Activated CD8-positive, alpha-beta memory T cell treated with anti-CD3 and anti-CD28 coated beads for 4 hours (primary cell): ENCODE data around the gene PCGF1.
A peak's percentile ranks its signal among the peaks of the same experiment; 100 is the strongest.
"Not testable (repeated sequence)": the region's sequence is repeated elsewhere in the genome, so short reads cannot be mapped to it uniquely, and the experiment has no call there.

Experiments
- DNase-seq, 2 donors: peaks; one replicate each; pipeline ENCODE4 v3.0.0-alpha.2; 2020; ENCODE audit warnings: low read depth in 2 of 2

The PCGF1 gene

GRCh38 chr2:74472086-74472944 is 35.2 kb downstream of the PCGF1 start, which contains the start of gene MRPL53:
TSS of gene MRPL53 (minus strand) at chr2:74472680. CDS start at chr2:74472660, 20 bp downstream.
- DNase-seq, result peak; percentile 89 to 91

- DNase-seq, result no peak
Observed at GRCh38 chr2:74471332-74472065, 36.0 kb downstream of the PCGF1 start.

GRCh38 chr2:74470742-74471141 is 36.8 kb downstream of the PCGF1 start:
- DNase-seq, result not testable (repeated sequence)

- DNase-seq, result no peak
Observed at GRCh38 chr2:74464406-74464805, 43.1 kb downstream of the PCGF1 start.

- no peak for DNase-seq
Observed at GRCh38 chr2:74462786-74463105, 44.7 kb downstream of the PCGF1 start.

GRCh38 chr2:74462054-74462785 is 45.3 kb downstream of the PCGF1 start:
- DNase-seq, result no peak

- no peak for DNase-seq
Observed at GRCh38 chr2:74461187-74462053, 46.1 kb downstream of the PCGF1 start.

- not testable (repeated sequence) for DNase-seq
Observed at GRCh38 chr2:74460187-74460586, 47.3 kb downstream of the PCGF1 start.

- DNase-seq, result not testable (repeated sequence)
Observed at GRCh38 chr2:74459503-74460118, 47.9 kb downstream of the PCGF1 start.

- no peak for DNase-seq
Observed at GRCh38 chr2:74458938-74459363, 48.5 kb downstream of the PCGF1 start.

GRCh38 chr2:74458132-74458937 is 49.2 kb downstream of the PCGF1 start, which contains the start of gene WBP1:
TSS of gene WBP1 (plus strand) at chr2:74458438. CDS start at chr2:74458603, 165 bp downstream.
- DNase-seq, result peak; percentile 97 to 99

- peak; percentile 72 to 78 for DNase-seq
Observed at GRCh38 chr2:74457549-74458131, 49.9 kb downstream of the PCGF1 start.

GRCh38 chr2:74457129-74457548 is 50.4 kb downstream of the PCGF1 start:
- DNase-seq, result no peak
